NCI-H524 (cell line): ENCODE results near the gene S1PR1.
A peak's percentile ranks its signal among the peaks of the same experiment; 100 is the strongest.
"Not testable (repeated sequence)": the region's sequence is repeated elsewhere in the genome, so short reads cannot be mapped to it uniquely, and the experiment has no call there.

Source experiments
- DNase-seq, 2 experiments: peaks; one replicate each; lab custom pipeline; 2025; lab: John Stamatoyannopoulos, UW

Gene S1PR1

DNA sequence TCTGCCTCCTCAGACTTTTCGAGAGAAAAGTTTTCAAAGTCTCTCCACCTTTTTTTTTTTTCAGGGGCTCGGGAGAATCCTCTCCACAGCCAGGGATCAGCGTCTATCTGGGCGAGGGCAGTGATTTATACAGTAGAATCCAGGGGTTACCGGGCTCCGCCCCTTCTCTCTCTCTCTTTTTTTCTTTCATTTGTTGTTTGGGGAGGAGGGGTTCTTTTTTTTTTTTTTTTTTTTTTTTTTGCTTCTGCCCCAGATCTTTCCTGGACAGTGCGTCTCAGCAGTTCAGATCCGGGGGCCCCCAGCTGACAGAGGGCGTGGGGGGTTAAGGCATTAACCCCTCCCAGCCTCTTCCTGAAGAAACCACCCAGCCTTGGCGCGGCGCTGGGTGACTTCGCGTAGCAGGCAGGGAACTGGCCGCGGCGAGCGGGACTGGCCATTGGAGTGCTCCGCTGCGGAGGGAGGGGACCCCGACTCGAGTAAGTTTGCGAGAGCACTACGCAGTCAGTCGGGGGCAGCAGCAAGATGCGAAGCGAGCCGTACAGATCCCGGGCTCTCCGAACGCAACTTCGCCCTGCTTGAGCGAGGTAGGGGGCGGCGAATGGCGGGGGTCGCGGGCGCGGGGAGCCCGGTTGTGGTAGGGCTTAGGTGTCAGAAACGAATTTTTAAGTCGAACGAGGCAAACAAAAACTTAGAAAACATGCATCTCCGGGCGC, at the start of gene S1PR1:
Gene S1PR1 (plus strand): TSS at position 504 of the 713 bp plus-strand sequence. CDS start 1,966 bp downstream, outside the sequence.
- DNase-seq = peak; percentile 33 to 52

DNA sequence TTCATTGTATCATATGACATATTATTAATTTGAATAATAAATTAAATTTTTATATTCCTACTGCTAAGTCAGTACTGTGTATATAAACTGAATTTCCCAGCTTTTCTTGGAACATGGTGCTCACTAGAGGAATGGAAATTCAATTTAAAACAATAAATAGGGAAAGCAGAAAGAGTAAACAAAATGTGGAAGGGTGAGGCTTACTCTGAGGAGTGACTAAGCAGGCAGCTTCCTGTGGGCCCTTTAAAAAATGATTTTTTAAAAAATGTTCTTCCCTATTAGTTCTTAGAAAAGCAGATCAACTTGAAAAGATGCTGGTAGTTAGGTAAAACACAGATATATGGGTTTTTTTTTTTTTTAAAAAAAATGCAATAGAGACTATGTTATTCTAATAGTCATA, 49.5 kb upstream of the S1PR1 start:
- no peak for DNase-seq

DNA sequence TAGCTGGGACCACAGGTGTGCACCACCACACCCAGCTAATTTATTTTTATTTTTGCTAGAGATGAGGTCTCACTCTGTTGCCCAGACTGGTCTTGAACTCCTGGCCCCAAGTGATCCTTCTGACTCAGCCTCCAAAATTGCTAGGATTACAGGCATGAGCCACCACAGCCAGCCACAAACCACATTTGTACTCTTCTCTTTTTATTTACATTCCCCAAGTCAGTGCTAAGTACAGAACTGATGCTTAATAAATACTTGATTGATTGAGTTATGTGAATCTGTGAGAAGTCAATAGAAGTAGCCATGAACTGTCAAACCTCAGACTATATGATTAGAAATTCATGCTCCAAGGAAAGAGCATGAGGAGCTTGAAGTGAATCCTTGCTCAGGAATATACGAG, 48.5 kb upstream of the S1PR1 start:
- DNase-seq = no peak

DNA sequence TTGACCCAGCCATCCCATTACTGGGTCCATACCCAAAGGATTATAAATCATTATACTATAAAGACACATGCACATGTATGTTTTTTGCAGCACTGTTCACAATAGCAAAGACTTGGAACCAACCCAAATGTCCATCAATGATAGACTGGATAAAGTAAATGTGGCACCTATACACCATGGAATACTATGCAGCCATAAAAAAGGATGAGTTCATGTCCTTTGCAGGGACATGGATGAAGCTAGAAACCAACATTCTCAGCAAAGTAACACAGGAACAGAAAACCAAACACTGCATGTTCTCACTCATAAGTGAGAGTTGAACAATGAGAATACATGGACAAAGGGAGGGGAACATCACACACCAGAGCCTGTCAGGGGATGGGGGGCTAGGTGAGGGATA, 47.9 kb upstream of the S1PR1 start:
- not testable (repeated sequence) for DNase-seq

DNA sequence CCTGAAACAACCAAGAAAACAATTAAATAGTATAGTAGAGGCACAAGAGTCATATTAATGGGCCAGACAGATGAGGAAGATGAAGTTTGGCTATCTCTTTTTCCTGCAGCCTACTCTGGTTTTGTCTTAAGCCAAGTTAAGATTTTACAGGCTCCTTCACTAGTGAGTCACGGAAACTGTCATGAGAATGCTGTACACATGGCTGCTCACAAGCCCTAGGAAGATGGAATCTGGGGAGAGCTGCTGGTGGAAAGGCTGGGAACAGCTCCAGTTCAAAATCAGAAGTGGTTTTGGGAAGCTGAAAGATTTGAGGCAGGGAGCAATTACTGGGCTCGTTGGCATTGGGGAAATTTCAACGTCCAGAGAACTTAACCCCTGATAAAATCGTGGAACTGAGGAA, 46.4 kb upstream of the S1PR1 start:
- DNase-seq = no peak

DNA sequence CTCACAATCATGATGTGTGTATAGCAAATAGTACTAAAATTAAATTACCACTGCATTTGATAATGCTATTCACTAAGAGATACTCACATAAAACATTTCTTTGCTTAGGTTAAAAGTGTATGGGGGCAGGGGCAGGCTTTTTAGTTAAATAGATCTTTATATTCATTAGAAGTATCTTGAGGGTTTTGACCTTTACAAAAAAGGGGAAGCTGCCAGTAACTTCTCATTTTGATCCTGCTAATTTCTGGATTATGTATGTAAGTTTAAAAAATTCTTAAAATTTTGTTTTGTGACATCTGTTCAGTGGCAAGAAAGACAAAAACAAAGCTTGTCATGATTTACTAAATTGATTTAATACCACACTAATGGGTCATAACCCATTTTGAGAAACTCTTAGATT, 45.8 kb upstream of the S1PR1 start:
- no peak for DNase-seq

DNA sequence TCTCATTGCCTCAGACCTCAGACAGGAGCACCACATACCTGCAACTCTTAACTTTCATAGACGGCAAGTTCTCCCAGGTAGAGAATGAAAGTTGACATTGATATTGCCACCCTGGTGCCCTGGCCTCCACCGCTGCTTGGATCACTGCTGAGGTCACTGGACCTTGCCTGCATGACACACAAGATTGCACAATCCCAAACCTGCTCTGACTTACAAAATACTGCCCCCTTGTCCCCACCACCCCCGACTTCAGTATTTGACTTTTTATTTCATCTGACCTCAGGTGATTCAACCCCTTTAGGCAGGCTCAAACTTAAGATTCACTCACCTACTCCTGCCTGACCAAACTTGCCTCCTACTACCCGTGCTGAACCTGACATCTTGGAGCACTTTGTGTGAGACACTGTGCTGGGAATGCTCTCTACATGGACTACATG, 43.1 kb upstream of the S1PR1 start:
- no peak for DNase-seq

DNA sequence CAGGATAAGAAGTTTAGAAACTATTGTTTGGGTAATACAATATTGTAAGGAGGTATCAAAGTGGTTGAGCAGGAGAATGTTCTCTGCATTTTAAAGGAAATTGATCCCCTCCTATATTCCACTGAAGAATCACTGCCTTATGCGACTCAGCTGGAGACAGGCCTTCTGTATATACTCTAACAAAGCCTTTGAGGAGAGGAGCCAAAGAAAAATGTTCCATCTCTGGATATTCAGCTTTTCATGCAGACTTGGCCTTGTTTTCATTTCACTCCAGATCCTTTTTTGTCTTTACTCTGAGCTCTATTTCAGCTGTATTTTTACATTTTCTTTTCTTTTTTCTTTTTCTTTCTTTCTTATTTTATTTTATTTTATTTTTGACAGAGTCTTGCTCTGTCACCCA, 42.1 kb upstream of the S1PR1 start:
- no peak for DNase-seq

DNA sequence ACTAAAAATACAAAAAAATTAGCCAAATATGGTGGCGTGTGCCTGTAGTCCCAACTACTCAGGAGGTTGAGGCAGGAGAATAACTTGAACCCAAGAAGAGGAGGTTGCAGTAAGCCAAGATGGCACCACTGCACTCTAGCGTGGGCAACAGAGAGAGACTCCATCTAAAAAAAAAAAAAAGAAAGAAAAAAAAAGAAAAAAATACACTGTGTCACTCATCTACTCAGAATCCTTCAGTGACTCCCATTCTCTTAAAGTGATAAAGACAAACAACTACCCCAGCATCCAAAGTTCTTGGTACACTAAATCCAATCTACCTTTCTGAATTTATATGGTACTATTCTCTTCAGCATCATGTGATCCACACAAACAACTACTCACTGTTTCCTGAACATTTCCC, 40.2 kb upstream of the S1PR1 start:
- no peak for DNase-seq

DNA sequence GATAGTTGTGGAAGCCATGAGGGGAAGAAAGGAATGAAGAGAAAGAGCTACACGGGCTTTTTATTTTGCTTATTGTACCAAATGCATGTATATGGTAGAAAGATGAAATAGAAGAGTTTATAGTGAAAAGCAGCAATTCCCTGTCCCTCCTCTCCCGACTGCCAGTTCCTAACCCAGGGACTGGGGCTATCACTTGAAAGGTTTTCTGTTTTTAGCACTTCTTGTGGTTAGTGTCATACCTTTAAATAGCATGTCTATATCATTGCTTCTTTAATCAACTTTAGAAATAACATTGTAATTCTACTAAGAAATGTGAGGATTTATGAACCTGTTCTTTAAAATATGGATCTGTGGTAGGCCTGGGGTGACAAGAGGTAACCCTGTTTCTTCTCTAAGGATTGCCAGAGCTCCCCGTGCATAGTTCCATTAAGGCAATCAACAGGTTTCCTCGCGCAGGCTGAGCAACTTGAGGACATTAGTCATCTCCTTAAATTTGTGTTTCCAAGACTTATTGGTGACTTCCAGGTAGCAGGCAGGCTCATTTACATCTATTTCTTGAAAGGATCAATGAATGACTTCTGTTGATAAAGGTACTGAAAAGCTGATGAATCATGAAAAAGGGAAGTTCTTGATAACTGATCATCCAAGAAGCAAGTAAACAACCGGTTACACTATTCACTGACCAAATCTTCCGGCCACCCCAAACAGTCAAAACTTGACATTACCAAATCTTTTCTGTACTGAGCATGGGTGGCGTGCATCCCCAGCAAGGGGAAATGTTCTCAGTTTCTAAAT, 37.8 kb upstream of the S1PR1 start:
- DNase-seq = no peak

DNA sequence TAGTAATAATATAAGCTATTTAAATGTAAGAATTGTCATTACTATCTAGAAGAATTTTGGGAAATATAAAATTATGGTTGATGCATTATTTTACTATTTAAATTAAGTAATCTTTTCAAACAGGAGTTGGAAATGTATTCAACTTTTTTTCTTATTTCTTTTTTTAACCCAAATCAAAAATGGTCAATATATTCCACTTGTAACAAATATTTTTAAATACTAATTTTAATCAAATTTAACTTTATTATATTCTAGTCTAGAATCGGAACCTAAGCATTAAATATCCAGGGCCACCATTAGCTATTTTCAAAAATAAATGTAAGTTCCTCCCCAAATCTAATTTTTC, 37.2 kb upstream of the S1PR1 start:
- DNase-seq = no peak

DNA sequence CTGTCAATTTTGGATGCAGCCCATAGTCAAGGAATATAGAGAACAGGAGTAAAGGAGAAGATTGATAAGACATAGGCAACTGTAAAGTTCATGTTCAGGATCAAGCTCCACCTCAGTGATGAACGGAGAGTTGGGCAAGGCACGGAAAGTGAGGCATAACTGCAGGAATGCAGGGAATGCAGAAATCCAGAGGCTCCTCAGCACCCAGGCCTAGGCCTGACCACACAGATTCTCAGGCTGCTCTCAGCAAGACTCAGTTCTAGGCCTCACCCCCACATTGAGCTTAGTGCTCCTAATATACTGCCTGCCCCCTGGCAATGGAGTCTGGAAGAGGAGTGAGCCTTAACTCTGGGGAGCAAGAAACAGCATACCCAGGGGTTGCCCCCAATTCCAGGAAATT, 36.3 kb upstream of the S1PR1 start:
- no peak for DNase-seq

DNA sequence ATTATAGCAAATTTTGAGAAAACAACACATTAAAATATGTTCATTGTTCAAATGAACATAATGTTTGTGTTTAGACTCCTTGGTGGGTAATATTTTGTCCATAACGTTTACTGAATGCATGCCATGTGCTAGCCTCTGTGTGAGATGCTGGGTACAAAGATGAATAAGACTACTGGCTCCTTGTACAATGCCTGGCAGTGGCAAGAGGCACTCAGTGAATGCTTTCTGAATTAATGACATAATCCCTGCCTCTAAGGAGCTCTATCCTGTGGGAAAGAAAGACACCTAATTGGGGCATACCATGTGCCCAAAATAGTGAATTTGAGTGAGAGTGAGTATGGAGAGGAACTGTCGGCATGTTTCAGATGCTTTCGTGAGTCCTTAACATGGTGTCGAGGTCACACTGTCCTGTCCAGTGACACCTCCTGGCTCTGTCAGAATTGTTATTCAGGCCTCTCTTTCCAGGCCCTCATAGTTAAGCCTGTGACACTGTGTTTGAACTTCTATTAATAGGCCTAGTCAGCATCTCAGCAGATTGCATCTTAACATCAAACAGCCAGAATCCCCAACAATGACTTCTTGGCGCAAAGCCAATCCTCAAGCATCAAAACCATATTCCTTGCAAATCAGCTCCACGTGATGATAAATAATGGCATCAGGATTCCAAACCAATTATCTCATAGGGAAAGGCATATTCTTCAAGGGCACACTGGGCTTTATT, 32.8 kb upstream of the S1PR1 start:
- DNase-seq = peak; percentile 98 to 99

DNA sequence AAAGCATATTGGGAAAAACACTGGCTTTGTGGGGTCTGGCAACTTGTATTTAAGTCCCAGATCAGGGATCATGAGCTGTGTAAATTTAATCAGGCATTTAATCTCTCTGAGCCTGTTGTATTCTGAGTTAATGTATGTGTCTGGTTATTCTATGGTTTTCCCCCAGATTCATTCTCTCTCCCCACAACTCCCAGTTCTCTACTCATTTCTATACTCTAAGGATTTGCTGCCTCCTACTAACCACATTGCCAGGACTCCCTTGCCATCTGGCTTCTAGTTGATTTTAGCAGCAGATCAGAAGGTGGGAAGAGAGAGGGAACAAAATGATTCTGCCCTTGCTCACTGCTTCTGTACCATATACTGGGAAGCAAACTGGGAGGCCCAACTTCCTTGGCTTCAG, 31.4 kb upstream of the S1PR1 start:
- peak; percentile 15 to 53 for DNase-seq

DNA sequence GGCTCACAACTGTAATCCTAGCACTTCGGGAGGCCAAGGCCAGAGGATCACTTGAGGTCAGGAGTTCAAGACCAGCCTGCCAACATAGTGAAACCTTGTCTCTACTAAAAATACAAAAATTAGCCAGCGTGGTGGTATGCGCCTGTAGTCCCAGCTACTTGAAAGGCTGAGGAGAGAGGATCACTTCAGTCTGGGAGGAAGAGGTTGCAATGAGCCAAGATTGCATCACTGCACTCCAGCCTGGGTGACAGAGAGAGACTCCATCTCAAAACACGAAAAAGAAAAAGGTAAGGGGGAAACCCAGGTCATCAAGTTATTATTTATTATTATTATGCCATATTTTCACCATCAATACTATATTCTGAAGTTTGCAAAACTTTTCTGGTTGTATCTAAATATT, 30.7 kb upstream of the S1PR1 start:
- not testable (repeated sequence) for DNase-seq

DNA sequence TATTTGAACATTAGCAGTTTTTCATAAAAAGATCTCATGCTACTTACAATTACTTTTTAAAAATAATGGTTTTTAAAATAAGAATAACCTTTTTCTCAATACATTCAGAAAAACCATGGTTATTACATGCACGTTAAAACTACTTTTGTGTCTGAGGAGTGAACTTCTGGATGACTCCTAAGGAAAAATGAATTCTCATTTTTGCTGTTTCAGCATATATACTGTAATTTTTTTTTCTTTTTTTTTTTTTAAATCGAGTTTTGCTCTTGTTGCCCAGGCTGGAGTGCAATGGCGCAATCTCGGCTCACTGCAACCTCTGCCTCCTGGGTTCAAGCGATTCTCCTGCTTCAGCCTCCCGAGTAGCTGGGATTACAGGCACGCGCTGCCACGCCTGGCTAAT, 29.5 kb upstream of the S1PR1 start:
- DNase-seq = not testable (repeated sequence)

DNA sequence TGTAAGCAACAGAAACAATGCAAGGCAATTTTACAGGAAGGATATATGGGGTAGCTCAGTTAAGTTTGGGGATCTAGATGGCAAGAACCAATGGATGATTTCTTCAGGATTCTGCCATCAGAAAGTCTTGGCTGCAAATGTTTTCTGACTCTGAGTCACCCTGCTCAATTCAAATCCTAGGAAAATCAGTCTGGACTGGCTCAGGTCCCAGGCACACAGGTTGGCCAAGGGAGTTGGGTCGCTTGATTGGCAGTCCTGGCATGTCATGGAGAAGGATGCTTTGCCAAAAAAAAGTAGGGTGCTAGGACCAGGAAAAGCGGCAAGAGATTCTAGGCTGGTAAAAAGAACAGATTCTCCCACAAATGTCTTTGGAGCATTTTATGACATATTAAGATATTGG, 28.9 kb upstream of the S1PR1 start:
- no peak for DNase-seq

DNA sequence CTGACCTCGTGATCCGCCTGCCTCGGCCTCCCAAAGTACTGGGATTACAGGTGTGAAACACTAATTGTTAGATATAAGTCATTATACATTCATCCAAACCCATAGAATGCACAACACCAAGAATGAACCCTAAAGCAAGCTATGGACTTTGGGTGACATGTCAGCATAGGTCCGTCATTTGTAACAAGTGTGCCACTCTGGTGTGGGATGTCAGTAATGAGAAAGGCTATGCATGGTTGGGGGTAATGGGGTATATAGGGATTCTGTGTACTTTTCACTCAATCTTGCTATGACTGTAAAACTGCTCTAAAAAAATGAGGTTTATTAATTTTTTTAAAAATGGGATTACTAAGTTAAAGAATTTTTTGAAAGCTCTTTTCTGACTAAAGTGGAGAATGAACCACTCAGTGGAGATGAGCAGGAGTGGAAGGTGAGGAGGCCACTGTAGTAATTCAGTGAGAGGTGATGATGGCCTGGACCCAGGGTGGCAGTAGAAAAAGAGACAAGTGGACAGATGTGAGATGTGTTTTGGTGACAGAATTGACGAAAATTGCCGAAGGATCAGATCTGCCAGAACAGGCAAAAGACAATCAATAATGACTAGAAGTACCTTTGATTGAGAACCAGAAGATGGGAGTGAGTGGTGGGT, 21.3 kb upstream of the S1PR1 start:
- DNase-seq = no peak

DNA sequence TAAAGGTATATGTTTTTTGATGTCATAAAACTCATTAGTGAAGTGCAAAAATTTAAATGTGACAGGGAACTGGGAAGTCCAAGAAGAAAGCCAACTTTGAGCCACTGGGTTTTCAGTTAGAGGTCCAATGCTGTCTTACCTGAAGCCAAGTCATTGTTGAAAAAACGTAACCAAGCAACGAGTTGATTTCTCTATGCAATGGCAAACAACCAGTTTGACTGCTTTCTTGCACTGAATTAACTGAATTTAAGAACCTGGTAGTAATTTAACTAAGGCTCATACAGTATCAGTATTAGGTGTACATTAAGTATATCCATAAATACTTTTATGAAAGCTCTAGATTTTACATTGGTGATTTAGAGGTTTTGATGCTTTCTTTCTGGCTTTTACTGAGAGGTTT, 20.2 kb upstream of the S1PR1 start:
- no peak for DNase-seq

DNA sequence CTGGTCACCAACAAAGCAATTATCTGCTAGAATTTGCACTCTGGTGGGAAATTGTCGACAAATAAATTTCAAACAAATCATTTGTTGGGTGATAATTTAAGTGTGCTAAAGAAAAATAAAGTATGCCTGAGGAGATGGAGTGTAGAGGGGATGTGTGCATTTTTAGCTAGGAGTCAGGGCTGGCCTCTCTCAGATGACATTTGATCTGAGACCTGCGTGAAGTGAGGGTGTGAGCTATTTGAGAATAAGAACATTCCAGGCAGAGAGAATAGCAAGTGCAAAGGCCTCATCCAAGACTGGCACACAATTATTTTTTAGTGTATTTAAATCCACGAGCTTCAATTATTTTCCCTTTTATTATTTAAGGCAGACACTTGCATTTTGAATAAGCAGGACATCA, 19.7 kb upstream of the S1PR1 start:
- no peak for DNase-seq

DNA sequence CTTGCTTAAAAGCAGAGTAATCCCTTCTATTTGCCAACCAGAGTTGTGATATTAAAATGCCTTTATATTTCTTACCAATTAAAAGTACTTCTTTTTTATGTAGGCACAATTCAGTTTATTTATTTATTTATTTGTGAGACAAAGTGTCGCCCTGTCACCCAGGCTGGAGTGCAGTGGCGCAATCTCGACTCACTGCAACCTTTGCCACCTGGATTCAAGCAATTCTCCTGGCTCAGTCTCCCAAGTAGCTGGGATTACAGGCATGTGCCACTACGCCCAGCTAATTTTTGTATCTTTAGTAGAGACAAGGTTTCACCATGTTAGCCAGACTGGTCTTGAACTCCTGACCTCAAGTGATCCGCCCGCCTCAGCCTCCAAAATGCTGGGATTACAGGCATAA, 17.9 kb upstream of the S1PR1 start:
- DNase-seq = not testable (repeated sequence)
